K562 (cell line): ENCODE results near the gene SLC4A5. TPM values are rescaled to one million over a fixed set of nuclear protein-coding genes. Genes with fewer than 3 reads are reported as not detected.

Source experiments
- CREB1 ChIP-seq, 2 experiments: sonication (generic) in 1 of 2; formaldehyde crosslinking in 1 of 2; IDR thresholded peaks; 2 replicates each; pipeline versions ENCODE4 v1.6.1 to v1.8.0; 2012 to 2022; ENCODE audit warnings: inconsistent platforms in 1 of 2, mild to moderate bottlenecking in 1 of 2, missing genetic modification reagents in 1 of 2, moderate library complexity in 1 of 2
- KLF1 ChIP-seq: fragments of 450-650 bp; IDR thresholded peaks from 2 replicates; pipeline ENCODE4 v1.6.1; 2016; ENCODE audit warnings: missing genetic modification characterization, missing compliant biosample characterization
- L3MBTL2 ChIP-seq: fragments of 450-650 bp; IDR thresholded peaks from 2 replicates; pipeline ENCODE4 v1.6.1; 2016; ENCODE audit warnings: mild to moderate bottlenecking, moderate library complexity
- PHB ChIP-seq: fragments of 250-450 bp; sonication (Bioruptor Pico); IDR thresholded peaks from 2 replicates; pipeline ENCODE4 v1.5.0; 2021
- SIN3A ChIP-seq, 2 experiments: fragments of 150-350 bp in 1 of 2; IDR thresholded peaks; 2 replicates each; pipeline ENCODE4 v1.6.1; 2011 to 2016; ENCODE audit warnings: borderline replicate concordance in 2 of 2, low read depth in 2 of 2, low read length in 2 of 2, mild to moderate bottlenecking in 2 of 2, moderate library complexity in 2 of 2; ENCODE audit not compliant: control insufficient read depth in 1 of 2
- polyA plus RNA-seq, 8 experiments: library from polyadenylated mRNA; depleted of rRNA in 4 of 8; stranded (reverse) in 5 of 8; unstranded in 3 of 8; fragments of >200 nt; fragmentation: Nextera tagmentation in 2 of 8; fragmentation: Illumina TruSeq in 1 of 8; extraction: Ambion mirVana in 2 of 8; extraction: Trizol in 1 of 8; gene quantifications; 2 replicates each; pipeline versions ENCODE4 v1.2.1 to v1.2.3, GENCODE V29; 2011 to 2014; ENCODE audit warnings: inconsistent platforms in 1 of 8, missing spikeins in 1 of 8
- total RNA-seq, 7 experiments: library from RNA; depleted of rRNA in 6 of 7; stranded (reverse); fragments of >200 nt in 6 of 7; fragmentation: Illumina TruSeq in 2 of 7; extraction: Trizol in 2 of 7; gene quantifications; 2 replicates each; pipeline versions ENCODE4 v1.2.1 to v1.2.3, GENCODE V29; 2011 to 2021; ENCODE audit warnings: low replicate concordance in 1 of 7
- TF ChIP-seq, protein P1 (sequence below): fragments of 450-650 bp; IDR thresholded peaks from 2 replicates; pipeline ENCODE4 v1.6.1; 2016; ENCODE audit warnings: mild to moderate bottlenecking, moderate library complexity
- TF ChIP-seq, protein P2 (sequence below): fragments of 450-650 bp; IDR thresholded peaks from 2 replicates; pipeline ENCODE4 v1.6.1; 2016; ENCODE audit warnings: mild to moderate bottlenecking

Gene SLC4A5
- total and polyA plus RNA-seq, 9 of the 15 experiments (the other 6 are each of a cell fraction or from before 2014, with no cell fraction given) = 0.03 to 0.77 (median 0.14) TPM; not detected in 1

DNA sequence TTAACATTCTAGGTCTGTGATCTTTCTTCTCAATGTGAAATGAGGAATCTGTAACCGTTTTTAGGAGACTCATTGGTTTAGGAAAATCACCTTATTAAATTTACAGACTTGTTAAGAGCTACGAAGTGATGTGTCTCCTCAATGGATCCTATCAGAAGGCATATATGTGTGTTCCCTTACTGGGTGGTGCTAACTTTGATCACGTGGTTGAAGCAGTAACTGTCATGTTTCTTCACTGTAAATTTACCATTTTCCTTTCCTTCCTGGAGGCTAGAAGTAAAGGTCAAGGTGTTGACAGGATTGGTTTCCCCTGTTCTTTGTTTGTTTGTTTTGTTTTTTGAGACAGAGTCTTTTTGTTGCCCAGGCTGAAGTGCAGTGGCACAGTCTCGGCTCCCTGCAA lies 146.2 kb downstream of the SLC4A5 start (continued):
- TF ChIP-seq, protein P1, sequence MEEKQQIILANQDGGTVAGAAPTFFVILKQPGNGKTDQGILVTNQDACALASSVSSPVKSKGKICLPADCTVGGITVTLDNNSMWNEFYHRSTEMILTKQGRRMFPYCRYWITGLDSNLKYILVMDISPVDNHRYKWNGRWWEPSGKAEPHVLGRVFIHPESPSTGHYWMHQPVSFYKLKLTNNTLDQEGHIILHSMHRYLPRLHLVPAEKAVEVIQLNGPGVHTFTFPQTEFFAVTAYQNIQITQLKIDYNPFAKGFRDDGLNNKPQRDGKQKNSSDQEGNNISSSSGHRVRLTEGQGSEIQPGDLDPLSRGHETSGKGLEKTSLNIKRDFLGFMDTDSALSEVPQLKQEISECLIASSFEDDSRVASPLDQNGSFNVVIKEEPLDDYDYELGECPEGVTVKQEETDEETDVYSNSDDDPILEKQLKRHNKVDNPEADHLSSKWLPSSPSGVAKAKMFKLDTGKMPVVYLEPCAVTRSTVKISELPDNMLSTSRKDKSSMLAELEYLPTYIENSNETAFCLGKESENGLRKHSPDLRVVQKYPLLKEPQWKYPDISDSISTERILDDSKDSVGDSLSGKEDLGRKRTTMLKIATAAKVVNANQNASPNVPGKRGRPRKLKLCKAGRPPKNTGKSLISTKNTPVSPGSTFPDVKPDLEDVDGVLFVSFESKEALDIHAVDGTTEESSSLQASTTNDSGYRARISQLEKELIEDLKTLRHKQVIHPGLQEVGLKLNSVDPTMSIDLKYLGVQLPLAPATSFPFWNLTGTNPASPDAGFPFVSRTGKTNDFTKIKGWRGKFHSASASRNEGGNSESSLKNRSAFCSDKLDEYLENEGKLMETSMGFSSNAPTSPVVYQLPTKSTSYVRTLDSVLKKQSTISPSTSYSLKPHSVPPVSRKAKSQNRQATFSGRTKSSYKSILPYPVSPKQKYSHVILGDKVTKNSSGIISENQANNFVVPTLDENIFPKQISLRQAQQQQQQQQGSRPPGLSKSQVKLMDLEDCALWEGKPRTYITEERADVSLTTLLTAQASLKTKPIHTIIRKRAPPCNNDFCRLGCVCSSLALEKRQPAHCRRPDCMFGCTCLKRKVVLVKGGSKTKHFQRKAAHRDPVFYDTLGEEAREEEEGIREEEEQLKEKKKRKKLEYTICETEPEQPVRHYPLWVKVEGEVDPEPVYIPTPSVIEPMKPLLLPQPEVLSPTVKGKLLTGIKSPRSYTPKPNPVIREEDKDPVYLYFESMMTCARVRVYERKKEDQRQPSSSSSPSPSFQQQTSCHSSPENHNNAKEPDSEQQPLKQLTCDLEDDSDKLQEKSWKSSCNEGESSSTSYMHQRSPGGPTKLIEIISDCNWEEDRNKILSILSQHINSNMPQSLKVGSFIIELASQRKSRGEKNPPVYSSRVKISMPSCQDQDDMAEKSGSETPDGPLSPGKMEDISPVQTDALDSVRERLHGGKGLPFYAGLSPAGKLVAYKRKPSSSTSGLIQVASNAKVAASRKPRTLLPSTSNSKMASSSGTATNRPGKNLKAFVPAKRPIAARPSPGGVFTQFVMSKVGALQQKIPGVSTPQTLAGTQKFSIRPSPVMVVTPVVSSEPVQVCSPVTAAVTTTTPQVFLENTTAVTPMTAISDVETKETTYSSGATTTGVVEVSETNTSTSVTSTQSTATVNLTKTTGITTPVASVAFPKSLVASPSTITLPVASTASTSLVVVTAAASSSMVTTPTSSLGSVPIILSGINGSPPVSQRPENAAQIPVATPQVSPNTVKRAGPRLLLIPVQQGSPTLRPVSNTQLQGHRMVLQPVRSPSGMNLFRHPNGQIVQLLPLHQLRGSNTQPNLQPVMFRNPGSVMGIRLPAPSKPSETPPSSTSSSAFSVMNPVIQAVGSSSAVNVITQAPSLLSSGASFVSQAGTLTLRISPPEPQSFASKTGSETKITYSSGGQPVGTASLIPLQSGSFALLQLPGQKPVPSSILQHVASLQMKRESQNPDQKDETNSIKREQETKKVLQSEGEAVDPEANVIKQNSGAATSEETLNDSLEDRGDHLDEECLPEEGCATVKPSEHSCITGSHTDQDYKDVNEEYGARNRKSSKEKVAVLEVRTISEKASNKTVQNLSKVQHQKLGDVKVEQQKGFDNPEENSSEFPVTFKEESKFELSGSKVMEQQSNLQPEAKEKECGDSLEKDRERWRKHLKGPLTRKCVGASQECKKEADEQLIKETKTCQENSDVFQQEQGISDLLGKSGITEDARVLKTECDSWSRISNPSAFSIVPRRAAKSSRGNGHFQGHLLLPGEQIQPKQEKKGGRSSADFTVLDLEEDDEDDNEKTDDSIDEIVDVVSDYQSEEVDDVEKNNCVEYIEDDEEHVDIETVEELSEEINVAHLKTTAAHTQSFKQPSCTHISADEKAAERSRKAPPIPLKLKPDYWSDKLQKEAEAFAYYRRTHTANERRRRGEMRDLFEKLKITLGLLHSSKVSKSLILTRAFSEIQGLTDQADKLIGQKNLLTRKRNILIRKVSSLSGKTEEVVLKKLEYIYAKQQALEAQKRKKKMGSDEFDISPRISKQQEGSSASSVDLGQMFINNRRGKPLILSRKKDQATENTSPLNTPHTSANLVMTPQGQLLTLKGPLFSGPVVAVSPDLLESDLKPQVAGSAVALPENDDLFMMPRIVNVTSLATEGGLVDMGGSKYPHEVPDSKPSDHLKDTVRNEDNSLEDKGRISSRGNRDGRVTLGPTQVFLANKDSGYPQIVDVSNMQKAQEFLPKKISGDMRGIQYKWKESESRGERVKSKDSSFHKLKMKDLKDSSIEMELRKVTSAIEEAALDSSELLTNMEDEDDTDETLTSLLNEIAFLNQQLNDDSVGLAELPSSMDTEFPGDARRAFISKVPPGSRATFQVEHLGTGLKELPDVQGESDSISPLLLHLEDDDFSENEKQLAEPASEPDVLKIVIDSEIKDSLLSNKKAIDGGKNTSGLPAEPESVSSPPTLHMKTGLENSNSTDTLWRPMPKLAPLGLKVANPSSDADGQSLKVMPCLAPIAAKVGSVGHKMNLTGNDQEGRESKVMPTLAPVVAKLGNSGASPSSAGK = peak; percentile 18; the same call in 1 of the 2 replicates
- no peak for TF ChIP-seq CREB1 (IDR thresholded peaks at IDR 0.05)
- no peak for TF ChIP-seq CREB1 (CRISPR knock-in tag; IDR thresholded peaks at IDR 0.05)
- TF ChIP-seq L3MBTL2 = peak; percentile 26; the same call in 1 of the 2 replicates
- no peak for TF ChIP-seq KLF1 (tag)
- no peak for TF ChIP-seq PHB (CRISPR knock-in tag)
- TF ChIP-seq, protein P2, sequence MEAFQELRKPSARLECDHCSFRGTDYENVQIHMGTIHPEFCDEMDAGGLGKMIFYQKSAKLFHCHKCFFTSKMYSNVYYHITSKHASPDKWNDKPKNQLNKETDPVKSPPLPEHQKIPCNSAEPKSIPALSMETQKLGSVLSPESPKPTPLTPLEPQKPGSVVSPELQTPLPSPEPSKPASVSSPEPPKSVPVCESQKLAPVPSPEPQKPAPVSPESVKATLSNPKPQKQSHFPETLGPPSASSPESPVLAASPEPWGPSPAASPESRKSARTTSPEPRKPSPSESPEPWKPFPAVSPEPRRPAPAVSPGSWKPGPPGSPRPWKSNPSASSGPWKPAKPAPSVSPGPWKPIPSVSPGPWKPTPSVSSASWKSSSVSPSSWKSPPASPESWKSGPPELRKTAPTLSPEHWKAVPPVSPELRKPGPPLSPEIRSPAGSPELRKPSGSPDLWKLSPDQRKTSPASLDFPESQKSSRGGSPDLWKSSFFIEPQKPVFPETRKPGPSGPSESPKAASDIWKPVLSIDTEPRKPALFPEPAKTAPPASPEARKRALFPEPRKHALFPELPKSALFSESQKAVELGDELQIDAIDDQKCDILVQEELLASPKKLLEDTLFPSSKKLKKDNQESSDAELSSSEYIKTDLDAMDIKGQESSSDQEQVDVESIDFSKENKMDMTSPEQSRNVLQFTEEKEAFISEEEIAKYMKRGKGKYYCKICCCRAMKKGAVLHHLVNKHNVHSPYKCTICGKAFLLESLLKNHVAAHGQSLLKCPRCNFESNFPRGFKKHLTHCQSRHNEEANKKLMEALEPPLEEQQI = no peak
- TF ChIP-seq SIN3A (IDR thresholded peaks at IDR 0.05; ENCODE audit: borderline replicate concordance in 2 of 2, control insufficient read depth in 1 of 2, low read depth in 2 of 2, low read length in 2 of 2) = no peak
